HepG2 (cell line): ENCODE measurements around the gene MECR. TPM values are rescaled to one million over a fixed set of nuclear protein-coding genes. Genes with fewer than 3 reads are reported as not detected.

Experiments
- ATF7 ChIP-seq, 2 experiments: fragments of 450-650 bp in 1 of 2; sonication (generic) in 1 of 2; formaldehyde crosslinking in 1 of 2; IDR thresholded peaks; 2 replicates each; pipeline versions ENCODE4 v1.4.0 to v1.6.1; 2016 to 2020; ENCODE audit warnings: antibody characterized with exemption in 1 of 2, mild to moderate bottlenecking in 1 of 2, missing genetic modification reagents in 1 of 2
- CC2D1A ChIP-seq: sonication (generic); formaldehyde crosslinking; IDR thresholded peaks from 2 replicates; pipeline ENCODE4 v1.8.1; 2023; ENCODE audit warnings: mild to moderate bottlenecking, missing genetic modification reagents
- CREB1 ChIP-seq, 2 experiments: fragments of 450-650 bp in 1 of 2; IDR thresholded peaks; 2 replicates each; pipeline ENCODE4 v1.6.1; 2016 to 2017; ENCODE audit warnings: control low read depth in 1 of 2, mild to moderate bottlenecking in 1 of 2, missing compliant biosample characterization in 1 of 2, missing genetic modification characterization in 1 of 2
- CREB3 ChIP-seq: sonication (generic); formaldehyde crosslinking; IDR thresholded peaks from 2 replicates; pipeline ENCODE4 v1.5.0; 2020; ENCODE audit warnings: missing genetic modification reagents
- GLI4 ChIP-seq: sonication (generic); formaldehyde crosslinking; IDR thresholded peaks from 2 replicates; pipeline ENCODE4 v1.5.1; 2020; ENCODE audit warnings: missing genetic modification reagents, mild to moderate bottlenecking, moderate library complexity, borderline replicate concordance
- HDAC1 ChIP-seq: sonication (generic); formaldehyde crosslinking; IDR thresholded peaks from 2 replicates; pipeline ENCODE4 v1.5.1; 2020; ENCODE audit warnings: mild to moderate bottlenecking, missing genetic modification reagents
- HIVEP1 ChIP-seq: sonication (generic); formaldehyde crosslinking; IDR thresholded peaks from 2 replicates; pipeline ENCODE4 v1.4.0; 2020; ENCODE audit warnings: mild to moderate bottlenecking, missing genetic modification reagents
- HNF4A ChIP-seq: sonication (generic); formaldehyde crosslinking; IDR thresholded peaks from 2 replicates; pipeline ENCODE4 v1.4.0; 2020; ENCODE audit warnings: missing genetic modification reagents
- HNRNPK ChIP-seq: fragments of 200-400 bp; formaldehyde crosslinking; IDR thresholded peaks from 2 replicates; pipeline ENCODE4 v1.6.1; 2018; ENCODE audit warnings: low read length, low read depth, moderate library complexity, mild to moderate bottlenecking; ENCODE audit not compliant: poor library complexity, severe bottlenecking
- MBNL3 ChIP-seq: fragments of 250-450 bp; sonication (Bioruptor Pico); conservative IDR thresholded peaks from 2 replicates; pipeline ENCODE4 v1.8.0; 2022; ENCODE audit warnings: mild to moderate bottlenecking, inconsistent platforms
- MLXIP ChIP-seq: sonication (generic); formaldehyde crosslinking; IDR thresholded peaks from 2 replicates; pipeline ENCODE4 v1.9.0; 2021; ENCODE audit warnings: missing genetic modification reagents, borderline replicate concordance
- NFE2 ChIP-seq: sonication (generic); formaldehyde crosslinking; IDR thresholded peaks from 2 replicates; pipeline ENCODE4 v1.4.0; 2020; ENCODE audit warnings: missing genetic modification reagents
- SAFB2 ChIP-seq: sonication (generic); formaldehyde crosslinking; IDR thresholded peaks from 2 replicates; pipeline ENCODE4 v1.5.1; 2020; ENCODE audit warnings: missing genetic modification reagents, low read depth, mild to moderate bottlenecking, borderline replicate concordance
- SMAD3 ChIP-seq: sonication (generic); formaldehyde crosslinking; IDR thresholded peaks from 2 replicates; pipeline ENCODE4 v1.4.0; 2020; ENCODE audit warnings: missing genetic modification reagents
- SMYD3 ChIP-seq: sonication (generic); formaldehyde crosslinking; IDR thresholded peaks from 2 replicates; pipeline ENCODE4 v1.8.1; 2023; ENCODE audit warnings: mild to moderate bottlenecking, missing genetic modification reagents
- SOX5 ChIP-seq: IDR thresholded peaks from 2 replicates; pipeline ENCODE4 v1.6.1; 2016; ENCODE audit warnings: borderline replicate concordance
- SUZ12 ChIP-seq: fragments of 150-350 bp; IDR thresholded peaks from 2 replicates; pipeline ENCODE4 v1.6.1; 2014; ENCODE audit warnings: low read depth, low read length
- TFE3 ChIP-seq: IDR thresholded peaks from 2 replicates; pipeline ENCODE4 v1.6.1; 2016
- XRCC5 ChIP-seq: fragments of 200-400 bp; formaldehyde crosslinking; optimal IDR thresholded peaks from 2 replicates; pipeline ENCODE3; 2017; ENCODE audit warnings: mild to moderate bottlenecking, low read length
- ZBTB38 ChIP-seq: sonication (generic); formaldehyde crosslinking; IDR thresholded peaks from 2 replicates; pipeline ENCODE4 v1.5.1; 2020; ENCODE audit warnings: mild to moderate bottlenecking, missing genetic modification reagents
- ZBTB7B ChIP-seq: sonication (generic); formaldehyde crosslinking; IDR thresholded peaks from 2 replicates; pipeline ENCODE4 v1.4.0; 2020; ENCODE audit warnings: missing genetic modification reagents
- ZC3H13 ChIP-seq: sonication (generic); formaldehyde crosslinking; IDR thresholded peaks from 2 replicates; pipeline ENCODE4 v1.8.1; 2023; ENCODE audit warnings: mild to moderate bottlenecking, missing genetic modification reagents, moderate library complexity
- ZFP36L1 ChIP-seq: sonication (generic); formaldehyde crosslinking; IDR thresholded peaks from 2 replicates; pipeline ENCODE4 v1.8.0; 2022; ENCODE audit warnings: mild to moderate bottlenecking, missing genetic modification reagents, moderate library complexity
- ZNF317 ChIP-seq: sonication (generic); formaldehyde crosslinking; IDR thresholded peaks from 2 replicates; pipeline ENCODE4 v1.5.0; 2020; ENCODE audit warnings: mild to moderate bottlenecking, missing genetic modification reagents
- ZNF335 ChIP-seq: sonication (generic); formaldehyde crosslinking; IDR thresholded peaks from 2 replicates; pipeline ENCODE4 v1.4.0; 2020; ENCODE audit warnings: missing genetic modification reagents
- ZNF619 ChIP-seq: sonication (generic); formaldehyde crosslinking; IDR thresholded peaks from 2 replicates; pipeline ENCODE4 v1.4.0; 2020; ENCODE audit warnings: mild to moderate bottlenecking, missing genetic modification reagents
- ZNF891 ChIP-seq: sonication (generic); formaldehyde crosslinking; IDR thresholded peaks from 2 replicates; pipeline ENCODE4 v1.5.0; 2020; ENCODE audit warnings: mild to moderate bottlenecking, missing genetic modification reagents
- polyA plus RNA-seq, 8 experiments: library from polyadenylated mRNA; depleted of rRNA in 3 of 8; stranded (reverse) in 7 of 8; unstranded in 1 of 8; fragments of >200 nt; fragmentation: Illumina TruSeq in 4 of 8; extraction: Trizol in 4 of 8; gene quantifications; 2 replicates each; pipeline versions ENCODE4 v1.2.1 to v1.2.3, GENCODE V29; 2011 to 2016; ENCODE audit warnings: low read depth in 4 of 8, missing spikeins in 1 of 8, mixed read lengths in 1 of 8; ENCODE audit not compliant: insufficient read depth in 1 of 8
- total RNA-seq, 5 experiments: library from RNA; depleted of rRNA; stranded (reverse); fragments of >200 nt; fragmentation: Illumina TruSeq; extraction: Trizol; gene quantifications; 2 replicates each; pipeline ENCODE4 v1.2.3, GENCODE V29; 2016; ENCODE audit warnings: low read depth in 1 of 5

MECR gene
- total and polyA plus RNA-seq, 2 of the 13 experiments (the other 11 are each of a cell fraction or from before 2014, with no cell fraction given): 18.8 to 24.9 TPM

- TF ChIP-seq HDAC1 (CRISPR knock-in tag) (no peak; the same call in 1 of the 2 replicates), HIVEP1 (no peak), HNRNPK (peak; percentile 59), SUZ12 (no peak), ZNF619 (no peak), CC2D1A (CRISPR knock-in tag) (no peak), ZNF335 (CRISPR knock-in tag) (no peak), HNF4A (CRISPR knock-in tag) (no peak), ATF7 (IDR thresholded peaks at IDR 0.05) (no peak), ATF7 (CRISPR knock-in tag; IDR thresholded peaks at IDR 0.05) (no peak), ZNF317 (CRISPR knock-in tag) (no peak), GLI4 (CRISPR knock-in tag) (no peak), ZFP36L1 (no peak), SAFB2 (no peak), MLXIP (CRISPR knock-in tag) (no peak), CREB3 (no peak), XRCC5 (no peak), NFE2 (CRISPR knock-in tag) (no peak), SMAD3 (CRISPR knock-in tag) (no peak), ZBTB7B (peak; percentile 68), ZNF891 (peak; percentile 55; the same call in 1 of the 2 replicates), ZBTB38 (CRISPR knock-in tag) (no peak; the same call in 1 of the 2 replicates), SOX5 (CRISPR knock-in tag) (peak; percentile 8; the same call in 1 of the 2 replicates), ZC3H13 (CRISPR knock-in tag) (0 out of 2 replicates have a peak, but pooled peaks have one; percentile 3), MBNL3 (CRISPR knock-in tag) (no peak), TFE3 (CRISPR knock-in tag) (no peak), CREB1 (IDR thresholded peaks at IDR 0.05) (no peak), CREB1 (CRISPR knock-in tag; IDR thresholded peaks at IDR 0.05) (no peak), SMYD3 (CRISPR knock-in tag) (no peak)
These were observed 7.3 kb upstream of the MECR start (continued) for GRCh38 chr1:29237852-29238619.
